Left renal pelvis (tissue), 4 donors: ENCODE measurements around the gene SLC17A9. TPM values are rescaled to one million over a fixed set of nuclear protein-coding genes. Genes with fewer than 3 reads are reported as not detected.

Source experiments
- DNase-seq, 4 donors: peaks; one replicate each; pipeline ENCODE4 v3.0.0-alpha.2; 2013; ENCODE audit warnings: low read depth in 4 of 4, low spot score in 3 of 4
- polyA plus RNA-seq, 4 donors: library from polyadenylated mRNA; unstranded; fragments of 120-200 nt; gene quantifications; one replicate each; pipeline ENCODE4 v1.2.1, GENCODE V29; 2013; ENCODE audit not compliant: insufficient read length in 4 of 4

Gene SLC17A9, protein sequence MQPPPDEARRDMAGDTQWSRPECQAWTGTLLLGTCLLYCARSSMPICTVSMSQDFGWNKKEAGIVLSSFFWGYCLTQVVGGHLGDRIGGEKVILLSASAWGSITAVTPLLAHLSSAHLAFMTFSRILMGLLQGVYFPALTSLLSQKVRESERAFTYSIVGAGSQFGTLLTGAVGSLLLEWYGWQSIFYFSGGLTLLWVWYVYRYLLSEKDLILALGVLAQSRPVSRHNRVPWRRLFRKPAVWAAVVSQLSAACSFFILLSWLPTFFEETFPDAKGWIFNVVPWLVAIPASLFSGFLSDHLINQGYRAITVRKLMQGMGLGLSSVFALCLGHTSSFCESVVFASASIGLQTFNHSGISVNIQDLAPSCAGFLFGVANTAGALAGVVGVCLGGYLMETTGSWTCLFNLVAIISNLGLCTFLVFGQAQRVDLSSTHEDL
- 1 to 10 TPM; 1.1 to 2.5 (median 1.3) TPM for polyA plus RNA-seq

DNA sequence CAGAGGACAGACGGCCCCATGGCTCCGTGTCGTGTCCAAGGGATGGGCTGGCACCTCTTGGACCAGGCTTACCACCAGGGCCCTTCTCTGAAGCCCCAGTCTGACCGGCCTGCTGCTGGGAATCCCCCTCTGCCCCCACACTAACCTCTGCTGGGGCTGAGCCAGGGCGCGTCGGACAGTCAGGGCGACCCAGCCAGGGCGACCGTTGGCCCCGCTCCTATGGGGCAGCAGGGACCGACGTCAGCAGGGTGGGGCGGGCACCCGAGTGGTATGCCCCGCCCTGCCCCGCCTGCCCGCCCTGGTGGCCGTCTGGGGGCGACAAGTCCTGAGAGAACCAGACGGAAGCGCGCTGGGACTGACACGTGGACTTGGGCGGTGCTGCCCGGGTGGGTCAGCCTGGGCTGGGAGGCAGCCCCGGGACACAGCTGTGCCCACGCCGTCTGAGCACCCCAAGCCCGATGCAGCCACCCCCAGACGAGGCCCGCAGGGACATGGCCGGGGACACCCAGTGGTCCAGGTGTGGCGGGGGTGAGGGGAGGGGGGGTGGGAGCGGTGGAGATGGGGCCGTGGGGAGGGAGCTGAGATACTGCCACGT lies at the start of gene SLC17A9:
SLC17A9 (plus strand) TSS at position 337 of the 595 bp plus-strand sequence; CDS start at position 459, 122 bp downstream.
- DNase-seq: no peak

GRCh38 chr20:62902926-62903615 lies 49.4 kb upstream of the SLC17A9 start:
- DNase-seq: no peak

GRCh38 chr20:62905536-62906117 lies 46.9 kb upstream of the SLC17A9 start:
- no peak for DNase-seq

GRCh38 chr20:62906209-62906608 lies 46.3 kb upstream of the SLC17A9 start:
- DNase-seq: no peak

- no peak for DNase-seq
Measured at GRCh38 chr20:62906647-62907375, 45.7 kb upstream of the SLC17A9 start.

DNA sequence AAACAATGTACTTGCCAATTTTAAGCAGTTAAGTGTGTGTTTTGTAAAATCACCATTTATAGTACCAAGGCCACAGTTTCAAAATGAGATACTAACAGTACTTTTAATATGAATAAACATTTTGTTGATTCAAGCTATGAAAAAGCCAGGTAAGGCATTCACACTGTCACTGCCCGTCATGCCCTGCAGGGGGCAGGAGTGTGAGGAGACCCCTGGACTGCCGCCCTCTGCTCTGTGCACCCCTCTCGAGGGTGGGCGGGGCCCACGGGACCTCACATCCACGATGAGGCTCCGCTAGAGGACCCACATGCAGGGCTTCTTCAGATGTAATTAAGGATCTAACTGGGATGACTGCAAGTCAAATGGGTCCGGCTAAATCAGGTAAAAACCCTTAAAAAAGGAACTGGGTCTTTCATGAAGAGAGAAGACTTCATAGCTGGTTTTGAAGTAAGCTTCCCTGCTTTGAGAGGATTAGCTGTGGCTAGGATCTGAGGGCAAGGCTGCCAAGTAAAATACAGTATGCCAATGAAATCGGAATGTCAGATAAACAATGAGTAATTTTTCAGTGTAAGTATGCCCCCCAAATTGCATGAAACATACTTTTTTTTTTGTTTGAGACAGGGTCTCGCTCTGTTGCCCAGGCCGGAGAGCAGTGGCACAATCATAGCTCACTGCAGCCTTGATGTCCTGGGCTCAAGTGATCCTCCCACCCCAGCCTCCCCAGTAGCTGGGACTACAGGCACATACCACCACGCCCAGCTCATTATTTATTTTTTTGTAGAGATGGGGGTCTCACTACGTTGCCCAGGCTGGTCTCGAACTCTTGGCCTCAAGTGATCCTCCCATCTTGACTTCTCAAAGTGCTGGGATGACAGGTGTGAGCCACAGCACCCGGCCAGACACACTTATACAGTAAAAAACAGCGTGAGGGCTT lies 44.9 kb upstream of the SLC17A9 start:
- DNase-seq: no peak

GRCh38 chr20:62908971-62909791 lies 43.3 kb upstream of the SLC17A9 start:
- DNase-seq: no peak

- DNase-seq: no peak
Measured at GRCh38 chr20:62910217-62910766, 42.2 kb upstream of the SLC17A9 start.

GRCh38 chr20:62910777-62911497 lies 41.6 kb upstream of the SLC17A9 start:
- DNase-seq: no peak

GRCh38 chr20:62911701-62912280 lies 40.7 kb upstream of the SLC17A9 start:
- no peak for DNase-seq

DNA sequence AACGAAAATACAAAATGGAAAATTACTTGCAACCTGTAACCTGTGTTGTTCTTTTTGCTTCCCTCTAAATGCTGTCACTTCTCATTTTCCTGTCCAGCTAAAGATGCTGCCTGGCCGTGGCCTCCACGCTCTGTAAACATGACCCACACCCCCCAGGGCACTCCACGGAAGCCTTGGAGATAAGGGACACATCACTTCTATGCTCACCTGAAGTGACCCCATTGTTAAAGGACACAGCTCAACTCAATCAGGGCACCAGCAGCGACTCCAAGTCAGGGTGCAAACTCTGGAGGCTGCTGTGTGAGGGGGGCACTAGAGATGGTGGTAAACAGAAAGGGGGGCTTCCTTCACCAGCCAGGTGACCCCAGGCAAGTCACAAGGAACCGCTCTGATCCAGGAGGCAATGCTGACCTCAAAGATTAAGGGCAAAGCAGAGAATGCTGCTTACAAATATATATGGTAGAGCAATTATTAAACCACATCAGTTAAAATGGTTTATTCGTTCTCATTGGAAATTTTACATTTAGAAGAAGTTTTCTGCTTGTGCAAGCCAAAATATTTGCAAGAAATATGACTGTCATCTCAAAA lies 39.4 kb upstream of the SLC17A9 start:
- DNase-seq: no peak

DNA sequence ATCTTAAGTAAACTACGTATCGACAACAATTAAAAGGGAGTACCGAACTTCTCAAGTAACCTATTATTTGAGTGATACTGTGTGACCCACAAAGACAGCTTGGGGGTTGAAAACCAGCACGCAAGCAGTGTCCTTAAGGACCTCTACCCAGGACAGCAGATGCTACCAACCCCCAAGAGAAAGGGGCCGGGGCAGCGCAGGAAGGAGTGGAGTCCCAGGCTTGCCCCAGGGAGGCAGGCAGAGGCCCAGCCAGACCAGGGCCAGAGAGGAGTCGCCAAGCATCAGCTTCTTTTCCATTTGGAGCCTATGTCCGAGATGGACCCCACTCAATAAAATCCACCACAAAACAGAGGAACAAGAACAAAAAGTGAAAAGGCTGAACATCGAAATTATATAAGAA lies 38.1 kb upstream of the SLC17A9 start:
- DNase-seq: no peak

DNA sequence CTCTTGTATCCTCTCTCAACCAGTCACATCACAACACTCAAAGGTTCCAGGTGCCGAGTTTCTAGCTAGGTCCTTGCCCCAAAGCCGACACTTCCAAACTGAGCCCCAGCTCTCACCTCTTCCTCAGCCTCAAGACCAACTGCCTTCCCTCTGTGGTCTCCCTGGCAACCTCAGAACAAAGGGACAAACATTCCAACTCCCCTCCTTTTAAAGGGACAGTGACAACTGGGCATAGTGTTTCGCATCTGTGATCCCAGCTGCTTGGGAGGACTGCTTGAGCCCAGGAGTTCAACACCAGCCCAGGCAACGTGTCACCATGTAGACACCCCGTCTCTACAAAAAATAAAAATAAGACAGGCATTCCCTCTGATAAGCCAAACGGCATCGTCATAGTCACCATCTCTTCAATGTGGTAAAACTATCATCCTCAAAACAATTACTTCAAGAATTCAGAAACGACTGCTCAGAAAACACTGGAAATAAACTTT lies 37.5 kb upstream of the SLC17A9 start:
- no peak for DNase-seq

DNA sequence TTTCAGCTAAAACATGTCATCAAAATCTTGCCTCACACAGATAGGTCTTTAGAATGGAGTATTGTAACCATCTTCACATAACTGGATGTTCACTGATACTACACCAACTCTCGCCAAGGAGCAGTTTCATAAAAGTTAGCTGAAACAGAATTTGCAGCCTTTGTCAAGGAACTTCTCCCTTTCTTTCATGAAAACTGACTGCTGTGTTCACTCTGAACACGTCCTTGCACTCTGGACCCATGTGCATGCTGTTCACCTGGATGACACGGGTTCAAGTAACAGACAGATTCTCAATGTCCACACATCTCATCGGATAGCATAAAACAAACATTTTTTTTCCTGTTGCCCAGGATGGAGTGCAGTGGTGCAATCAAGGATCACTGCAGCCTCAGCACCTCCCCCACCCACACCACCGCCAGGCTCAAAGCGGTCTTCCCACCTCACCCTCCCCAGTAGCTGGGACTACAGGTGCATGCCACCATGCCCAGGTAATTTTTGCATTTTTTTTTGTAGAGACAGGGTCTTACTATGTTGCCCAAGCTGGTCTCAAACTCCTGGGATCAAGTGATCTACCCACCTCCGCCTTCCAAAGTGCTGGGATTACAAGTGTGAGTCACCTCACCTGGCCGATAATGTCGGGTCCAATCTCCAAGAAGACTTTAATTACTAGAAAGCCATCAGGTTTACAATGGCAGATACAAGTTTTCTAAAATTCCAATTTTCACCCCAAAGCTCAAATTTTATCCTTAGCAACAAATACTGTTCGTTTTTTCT lies 35.6 kb upstream of the SLC17A9 start:
- no peak for DNase-seq

DNA sequence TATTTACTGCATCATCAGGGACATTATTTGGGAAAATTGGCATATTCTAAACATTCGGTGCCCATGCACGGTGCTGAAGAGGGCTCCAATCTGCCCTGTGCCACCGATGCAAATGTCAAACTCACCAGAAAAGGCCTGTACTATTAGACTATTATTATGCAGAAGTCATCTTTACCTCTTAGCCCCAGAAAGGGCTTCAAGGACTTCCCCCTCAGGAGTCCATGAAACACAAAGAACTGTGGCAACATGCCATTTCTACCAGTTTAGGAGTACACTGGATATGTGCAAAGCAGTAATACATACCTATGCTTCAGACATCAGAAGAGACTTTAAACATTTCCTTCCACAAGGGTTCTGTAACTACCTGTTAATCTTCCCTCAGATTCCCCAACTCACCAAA lies 34.8 kb upstream of the SLC17A9 start:
- no peak for DNase-seq

DNA sequence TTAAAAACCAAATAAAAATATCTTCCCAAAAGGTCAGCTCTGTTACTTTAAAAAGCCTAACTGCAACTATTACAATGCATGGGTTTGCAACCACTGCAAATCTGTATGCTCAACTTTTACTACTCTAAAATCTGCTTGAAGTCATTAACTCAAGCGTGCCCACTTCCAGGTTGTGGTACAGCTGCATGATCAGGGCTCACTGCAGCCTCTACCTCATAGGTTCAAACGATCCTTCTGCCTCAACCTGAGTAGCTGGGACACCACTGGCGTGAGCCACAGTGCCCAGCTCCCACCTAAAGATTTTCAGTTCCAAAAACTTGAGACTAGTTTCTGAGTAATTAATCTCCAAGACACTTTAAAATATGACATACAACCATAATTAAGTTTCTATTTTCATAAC lies 34.4 kb upstream of the SLC17A9 start:
- no peak for DNase-seq
